CD4-positive, alpha-beta T cell treated with Interleukin-21 for 1 hour (primary cell): ENCODE results near the gene LBHD1.
"Not testable (repeated sequence)": the region's sequence is repeated elsewhere in the genome, so short reads cannot be mapped to it uniquely, and the experiment has no call there.

Experiments used
- DNase-seq: peaks from one replicate; pipeline ENCODE4 v3.0.0-alpha.2; 2020

The LBHD1 gene

GRCh38 chr11:62656796-62657429, 15.2 kb downstream of the LBHD1 start:
- no peak for DNase-seq

- no peak for DNase-seq
These were observed 17.8 kb downstream of the LBHD1 start for GRCh38 chr11:62654297-62654696.

DNA sequence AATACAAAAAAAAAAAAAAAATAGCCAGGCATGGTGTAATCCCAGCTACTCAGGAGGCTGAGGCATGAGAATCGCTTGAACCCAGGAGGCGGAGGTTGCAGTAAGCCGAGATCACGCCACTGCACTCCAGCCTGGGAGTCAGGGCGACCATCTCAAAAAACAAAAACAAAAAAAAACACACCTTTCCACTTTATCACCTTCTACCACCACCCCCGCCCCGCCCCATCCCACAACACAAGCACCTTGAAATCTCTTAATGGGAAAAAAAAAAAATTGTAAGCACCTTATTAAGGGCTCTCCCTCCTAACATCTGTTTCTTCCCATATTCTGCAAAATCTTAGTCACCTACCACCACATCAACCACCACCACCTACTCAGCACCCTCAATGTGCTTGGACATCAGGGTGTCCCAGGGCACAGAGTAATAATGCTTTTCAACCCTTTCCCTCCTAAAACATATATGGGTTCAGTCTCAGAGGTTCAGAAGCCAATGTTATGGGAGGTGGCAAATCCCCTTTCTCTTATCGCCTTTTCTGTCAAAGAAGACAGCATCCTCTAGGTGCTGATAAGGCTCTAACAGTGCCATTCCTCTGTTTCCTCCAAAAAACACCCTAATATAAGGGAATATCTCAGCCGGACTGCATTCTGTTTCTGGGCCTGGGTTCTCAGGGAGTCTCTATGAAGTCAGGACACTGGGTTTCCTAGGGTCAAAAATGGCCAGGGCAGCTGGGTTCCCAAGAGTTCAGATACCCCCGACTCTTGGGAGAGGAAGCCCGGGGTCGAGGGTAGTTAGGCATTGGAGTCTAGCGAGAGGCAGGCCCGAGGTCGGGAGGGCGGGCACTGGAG, 19.7 kb downstream of the LBHD1 start:
- DNase-seq = peak; percentile 74

DNA sequence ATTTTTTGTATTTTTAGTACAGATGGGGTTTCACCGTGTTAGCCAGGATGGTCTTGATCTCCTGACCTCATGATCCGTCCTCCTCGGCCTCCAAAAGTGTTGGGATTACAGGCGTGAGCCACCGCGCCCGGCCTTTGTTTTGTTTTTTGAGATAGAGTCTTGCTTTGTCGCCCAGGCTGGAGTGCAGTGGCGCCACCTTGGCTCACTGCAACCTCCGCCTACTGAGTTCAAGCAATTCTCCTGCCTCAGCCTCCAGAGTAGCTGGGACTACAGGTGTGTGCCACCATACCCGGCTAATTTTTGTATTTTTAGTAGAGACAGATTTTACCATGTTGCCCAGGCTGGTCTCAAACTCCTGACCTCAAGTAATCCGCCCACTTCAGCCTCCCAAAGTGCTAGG, 21.8 kb downstream of the LBHD1 start:
- DNase-seq = not testable (repeated sequence)

- no peak for DNase-seq
These were observed 22.6 kb downstream of the LBHD1 start for GRCh38 chr11:62649486-62649885.

GRCh38 chr11:62648967-62649364, 23.1 kb downstream of the LBHD1 start:
- DNase-seq = no peak

DNA sequence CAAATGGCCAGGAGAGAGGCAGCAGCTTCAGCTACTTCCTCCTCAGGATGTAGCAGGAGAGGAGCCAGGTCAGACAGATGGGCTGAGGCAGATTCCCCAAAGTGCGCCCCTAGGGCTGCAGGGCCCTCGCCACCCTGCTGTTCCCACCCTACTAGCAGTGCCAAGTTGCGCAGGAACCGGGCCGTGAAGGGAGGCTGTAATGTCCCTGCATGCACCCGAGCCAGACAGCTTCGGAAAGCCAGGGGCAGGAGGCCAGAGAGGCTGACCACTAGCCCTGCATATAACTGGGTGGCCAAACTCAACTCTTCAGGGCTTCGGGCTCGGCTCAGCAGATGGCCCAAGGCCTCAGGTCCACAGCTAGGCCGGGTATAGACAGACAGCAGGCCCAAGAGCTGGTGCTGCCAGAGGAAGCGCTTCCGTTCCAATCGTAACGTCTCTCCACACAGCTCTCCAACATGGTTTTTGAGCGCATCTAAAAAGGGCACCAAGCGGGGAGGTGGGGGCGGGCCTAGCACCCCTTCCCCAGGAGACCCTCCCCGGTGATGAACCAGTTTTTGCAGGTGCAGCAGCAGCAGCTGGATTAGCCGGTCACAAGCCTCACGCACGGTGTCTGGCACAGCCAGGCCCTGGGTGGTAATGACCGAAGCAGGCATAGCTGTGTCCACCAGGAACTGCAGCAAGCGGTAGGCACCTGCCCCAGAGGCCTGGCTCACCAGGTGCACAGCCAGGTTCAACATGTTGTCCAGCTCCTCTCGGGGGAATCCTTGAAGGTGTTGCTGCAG, 23.7 kb downstream of the LBHD1 start:
- DNase-seq = no peak

- no peak for DNase-seq
These were observed 24.5 kb downstream of the LBHD1 start for GRCh38 chr11:62647609-62648005.

DNA sequence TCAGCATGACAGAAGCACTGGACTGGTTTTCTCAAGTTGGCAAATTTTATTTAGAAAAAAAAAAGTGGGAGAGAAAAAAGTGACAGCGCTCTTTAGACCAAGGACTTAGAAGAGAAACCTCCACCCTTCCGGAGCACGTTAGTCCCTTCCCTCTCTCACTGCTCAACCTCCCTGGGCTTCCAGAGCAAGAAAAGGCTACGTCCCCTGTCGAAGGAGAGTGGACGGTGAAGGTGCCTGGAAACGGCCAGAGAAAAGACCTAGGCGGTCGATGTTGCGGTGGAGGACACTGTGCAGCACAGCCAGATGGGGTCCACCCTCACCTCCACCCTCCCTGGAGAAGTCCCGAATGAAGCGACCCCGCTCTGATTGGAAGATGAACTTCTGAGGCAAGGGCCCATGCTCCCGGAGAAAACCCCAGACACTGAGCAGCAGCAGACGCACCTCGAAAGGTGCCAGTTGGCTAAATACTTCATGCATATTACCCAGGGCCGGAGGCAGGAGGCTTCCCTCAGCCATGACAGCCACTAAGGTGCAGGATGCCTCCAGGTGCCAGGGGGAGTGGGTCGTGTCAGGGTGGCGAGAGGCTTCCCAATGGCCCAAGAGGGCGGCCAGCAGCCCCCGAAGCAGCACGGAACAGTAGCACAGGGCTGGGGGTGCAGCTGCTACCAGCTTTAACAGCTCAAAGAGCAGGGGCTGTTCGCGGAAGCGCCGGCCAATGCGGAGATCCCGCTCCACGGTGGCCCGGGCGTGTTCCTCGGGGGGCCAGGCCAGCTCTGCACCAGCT, 25.1 kb downstream of the LBHD1 start:
- DNase-seq = no peak

GRCh38 chr11:62645946-62646824, 25.9 kb downstream of the LBHD1 start, which contains the start of gene GANAB:
Gene GANAB (minus strand): TSS chr11:62646613. CDS start chr11:62646599, 14 bp downstream.
- peak; percentile 99 for DNase-seq

DNA sequence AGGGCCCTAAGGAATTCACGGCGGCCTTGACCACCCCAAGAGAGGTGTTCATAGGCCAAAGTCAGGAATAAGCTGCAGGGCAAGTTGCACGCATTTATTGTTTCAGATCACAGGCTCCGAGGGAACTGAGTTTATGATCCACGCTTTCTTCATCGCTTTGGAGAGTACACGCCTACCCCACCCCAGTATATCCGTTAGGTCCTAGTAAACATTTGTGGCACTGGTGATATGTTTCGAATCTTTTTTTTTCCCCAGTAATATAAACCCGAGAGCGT, 26.5 kb downstream of the LBHD1 start:
- DNase-seq = no peak

DNA sequence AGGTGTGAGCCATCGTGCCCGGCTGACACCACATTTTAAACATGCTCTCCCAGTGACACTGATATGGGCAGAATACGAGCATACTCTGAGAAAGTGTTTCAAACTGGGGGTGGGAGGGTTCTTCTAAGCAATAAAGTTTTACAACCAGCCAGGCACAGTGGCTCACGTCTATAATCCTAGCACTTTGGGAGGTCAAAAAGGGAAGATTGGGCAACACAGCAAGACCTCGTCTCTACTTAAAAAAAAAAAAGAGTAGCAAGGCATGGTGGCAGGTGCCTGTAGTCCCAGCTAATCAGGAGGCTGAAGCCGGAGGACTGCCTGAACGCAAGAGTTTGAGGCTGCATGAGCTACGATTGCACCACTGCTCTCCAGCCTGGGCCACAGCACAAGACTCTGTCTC, 27.8 kb downstream of the LBHD1 start:
- no peak for DNase-seq

GRCh38 chr11:62632492-62632891, 39.6 kb downstream of the LBHD1 start:
- DNase-seq = no peak

GRCh38 chr11:62627713-62628112, 44.4 kb downstream of the LBHD1 start:
- peak; percentile 26 for DNase-seq

DNA sequence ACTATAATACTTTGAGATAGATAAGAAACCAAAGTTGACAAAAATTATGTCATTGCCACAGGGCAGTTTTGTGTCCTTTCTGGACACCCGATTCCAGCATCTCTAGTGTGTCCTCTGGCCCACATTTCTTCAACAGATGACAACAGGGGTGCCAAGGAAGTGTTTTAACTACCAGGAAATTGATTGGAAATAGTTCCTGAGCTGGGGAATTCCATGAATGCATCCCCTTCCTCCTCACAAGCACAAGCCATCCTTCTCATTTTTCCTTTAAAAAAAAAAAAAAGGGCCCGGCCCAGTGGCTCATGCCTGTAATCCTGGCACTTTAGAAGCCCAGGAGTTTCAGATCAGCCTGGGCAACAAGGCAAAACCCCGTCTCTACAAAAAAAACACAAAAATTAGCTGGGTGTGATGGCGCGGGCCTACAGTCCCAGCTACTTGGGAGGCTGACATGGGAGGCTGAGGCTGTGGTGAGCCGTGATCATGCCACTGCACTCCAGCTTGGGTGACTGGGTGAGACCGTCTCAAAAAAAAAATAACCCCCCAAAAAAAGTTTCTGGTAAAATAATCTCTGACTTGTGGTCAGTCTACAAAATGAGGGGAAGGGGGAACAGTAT, 49.5 kb downstream of the LBHD1 start:
- peak; percentile 29 for DNase-seq

- DNase-seq = peak; percentile 99
These were observed 50.2 kb downstream of the LBHD1 start, which contains the start of gene B3GAT3 for GRCh38 chr11:62621567-62622470. Gene B3GAT3 (minus strand): TSS chr11:62621986. CDS start chr11:62621947, 39 bp downstream.

DNA sequence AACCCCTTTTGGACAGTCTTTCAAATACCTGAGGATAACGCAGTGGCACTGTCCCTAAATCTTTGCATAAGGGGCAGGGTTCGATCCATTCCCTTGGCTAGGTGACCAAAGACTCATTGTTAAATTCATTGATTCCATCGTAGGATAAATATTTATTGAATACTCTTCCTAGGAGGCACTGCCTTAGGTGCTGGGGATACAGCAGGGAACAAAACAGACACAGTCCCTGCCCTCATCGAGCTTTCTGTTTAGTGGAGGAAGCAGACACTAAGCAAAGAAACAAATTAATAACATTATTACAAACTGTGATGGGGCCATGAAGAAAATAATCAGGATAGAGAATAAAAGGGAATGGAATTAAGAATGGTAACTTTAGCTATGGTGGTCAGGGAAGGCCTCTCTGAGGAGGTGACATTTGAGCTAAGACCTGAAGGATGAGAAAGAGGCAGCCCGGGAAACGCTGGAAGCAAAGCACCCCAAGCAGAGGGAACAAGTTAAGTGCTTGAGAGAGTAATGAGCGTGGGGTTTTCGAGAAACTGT, 51.0 kb downstream of the LBHD1 start:
- DNase-seq = no peak

DNA sequence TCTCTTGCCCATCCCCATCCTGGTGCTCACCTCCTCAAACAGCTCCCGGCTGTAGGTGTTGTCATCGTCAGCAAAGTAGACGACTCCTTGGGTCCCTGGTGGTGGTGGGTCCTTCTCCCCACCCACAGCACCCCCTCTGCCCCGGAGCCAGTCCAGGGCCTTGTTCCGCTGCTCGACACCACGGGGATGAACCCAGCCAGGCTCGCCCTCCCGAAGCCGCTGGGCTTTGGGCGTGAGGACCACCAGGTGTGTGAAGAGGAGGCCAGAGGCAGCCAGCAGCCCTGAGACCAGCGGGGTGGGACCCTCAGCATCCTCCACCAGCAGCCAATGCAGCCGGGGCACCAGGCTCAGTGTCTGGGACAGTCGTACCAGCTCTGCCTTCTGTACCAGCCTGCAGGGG, 55.1 kb downstream of the LBHD1 start:
- DNase-seq = not testable (repeated sequence)

- DNase-seq = no peak
These were observed 56.5 kb downstream of the LBHD1 start for GRCh38 chr11:62615521-62615920.

DNA sequence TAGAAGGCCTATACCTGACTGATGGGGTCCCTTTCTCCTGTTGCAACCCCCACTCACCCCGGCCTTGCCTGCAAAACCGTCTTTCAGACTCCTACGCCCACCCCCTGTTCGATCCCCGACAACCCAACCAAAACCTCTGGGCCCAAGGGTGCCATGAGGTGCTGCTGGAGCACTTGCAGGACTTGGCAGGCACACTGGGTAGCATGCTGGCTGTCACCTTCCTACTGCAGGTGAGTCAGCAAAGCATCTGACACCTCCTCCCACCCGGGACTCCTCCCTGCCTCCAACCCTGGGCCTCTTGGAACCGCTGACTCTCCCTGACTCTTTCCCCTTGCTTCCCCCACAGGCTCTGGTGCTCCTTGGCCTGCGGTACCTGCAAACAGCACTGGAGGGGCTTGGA, 57.8 kb downstream of the LBHD1 start:
- DNase-seq = no peak
